IMR-90 (cell line): ENCODE data around the gene PEA15. TPM values are rescaled to one million over a fixed set of nuclear protein-coding genes. Genes with fewer than 3 reads are reported as not detected.

Experiments used
- ATAC-seq: fragments of 200-7000 bp; cut with Tn5 transposase; 2 replicates; pipeline ENCODE4 v1.9.1; 2020; ENCODE audit warnings: low read depth, mild to moderate bottlenecking, moderate library complexity
- BruUV-seq: library from RNA; stranded (reverse); fragments of 400-500 nt; replicated peaks from 2 replicates; lab custom pipeline; 2021; lab: Mats Ljungman, UMichigan
- CTCF ChIA-PET: fragments of 300-600 bp; formaldehyde crosslinking; extraction: SDS; loops from one replicate; lab custom pipeline; 2021; ENCODE audit warnings: antibody characterized with exemption; lab: Yijun Ruan, JAX
- POLR2A ChIA-PET: fragments of 300-600 bp; sonication (Branson Sonifier 250); formaldehyde crosslinking; loops from one replicate; lab custom pipeline; 2022; ENCODE audit warnings: antibody characterized with exemption; ENCODE audit not compliant: unreplicated experiment; lab: Charles Lee
- DNase-seq: peaks from one replicate; pipeline ENCODE4 v3.0.0; 2013
- H2AFZ ChIP-seq: replicated peaks from 2 replicates; pipeline ENCODE3; 2013; ENCODE audit warnings: low read length, mild to moderate bottlenecking; ENCODE audit not compliant: poor library complexity
- H2AK5ac ChIP-seq: 2 replicates; pipeline ENCODE4 v1.6.1; 2013; ENCODE audit warnings: low read depth, low read length, inconsistent platforms
- H2AK9ac ChIP-seq: replicated peaks from 2 replicates; pipeline ENCODE3; 2013; ENCODE audit warnings: mild to moderate bottlenecking, low read depth, low read length, moderate library complexity; ENCODE audit not compliant: poor library complexity
- H2BK120ac ChIP-seq: 2 replicates; pipeline ENCODE4 v1.6.1; 2013; ENCODE audit warnings: low read depth, low read length, inconsistent platforms
- H2BK15ac ChIP-seq: 3 replicates; pipeline ENCODE4 v1.6.1; 2013; ENCODE audit warnings: low read depth, low read length, inconsistent platforms
- H2BK20ac ChIP-seq: 2 replicates; pipeline ENCODE4 v1.6.1; 2013; ENCODE audit warnings: low read depth, mild to moderate bottlenecking, inconsistent platforms, low read length, moderate library complexity
- H2BK5ac ChIP-seq: 2 replicates; pipeline ENCODE4 v1.6.1; 2013; ENCODE audit warnings: mild to moderate bottlenecking, low read depth, low read length, inconsistent platforms; ENCODE audit not compliant: poor library complexity, severe bottlenecking
- H3K14ac ChIP-seq: replicated peaks from 2 replicates; pipeline ENCODE4 v1.6.1; 2013; ENCODE audit warnings: low read depth, low read length, inconsistent platforms
- H3K18ac ChIP-seq: 2 replicates; pipeline ENCODE4 v1.6.1; 2013; ENCODE audit warnings: low read depth, low read length, control low read depth
- H3K23ac ChIP-seq: 2 replicates; pipeline ENCODE4 v1.6.1; 2013; ENCODE audit warnings: low read depth, low read length, inconsistent platforms
- H3K27ac ChIP-seq: 2 replicates; pipeline ENCODE4 v1.5.1; 2013; ENCODE audit warnings: mild to moderate bottlenecking, control low read depth, low read length; ENCODE audit not compliant: insufficient read depth
- H3K27me3 ChIP-seq: 2 replicates; pipeline ENCODE4 v1.6.1; 2013; ENCODE audit warnings: low read length; ENCODE audit not compliant: control insufficient read depth, insufficient read depth
- H3K36me3 ChIP-seq: 2 replicates; pipeline ENCODE4 v1.6.1; 2013; ENCODE audit warnings: low read length, mixed read lengths; ENCODE audit not compliant: control insufficient read depth, insufficient read depth
- H3K4ac ChIP-seq: 2 replicates; pipeline ENCODE4 v1.6.1; 2013; ENCODE audit warnings: low read depth, low read length, inconsistent platforms
- H3K4me1 ChIP-seq: 2 replicates; pipeline ENCODE4 v1.6.1; 2013; ENCODE audit warnings: low read length, mixed read lengths; ENCODE audit not compliant: control insufficient read depth, insufficient read depth
- H3K4me2 ChIP-seq: 2 replicates; pipeline ENCODE4 v1.6.1; 2013; ENCODE audit warnings: low read depth, mild to moderate bottlenecking, control low read depth, low read length, moderate library complexity
- H3K4me3 ChIP-seq: 2 replicates; pipeline ENCODE4 v1.5.1; 2013; ENCODE audit warnings: low read depth, mild to moderate bottlenecking, control low read depth, low read length, moderate library complexity; ENCODE audit not compliant: insufficient read depth
- H3K56ac ChIP-seq: 2 replicates; pipeline ENCODE4 v1.6.1; 2013; ENCODE audit warnings: low read length, inconsistent platforms; ENCODE audit not compliant: insufficient read depth; ENCODE audit errors: extremely low read depth
- H3K79me1 ChIP-seq, 2 experiments: 2 replicates each; pipeline ENCODE4 v1.6.1; 2013; ENCODE audit warnings: low read length in 2 of 2, inconsistent platforms in 1 of 2, low read depth in 1 of 2
- H3K9ac ChIP-seq: 2 replicates; pipeline ENCODE4 v1.6.1; 2013; ENCODE audit warnings: low read depth, low read length, control low read depth
- H3K9me1 ChIP-seq: 2 replicates; pipeline ENCODE4 v1.6.1; 2013; ENCODE audit warnings: low read length, inconsistent platforms; ENCODE audit not compliant: insufficient read depth
- H3K9me3 ChIP-seq: 2 replicates; pipeline ENCODE4 v1.6.1; 2013; ENCODE audit warnings: low read length; ENCODE audit not compliant: control insufficient read depth, insufficient read depth
- H4K20me1 ChIP-seq: 2 replicates; pipeline ENCODE4 v1.6.1; 2013; ENCODE audit warnings: low read length, inconsistent platforms; ENCODE audit not compliant: insufficient read depth
- H4K5ac ChIP-seq: 2 replicates; pipeline ENCODE4 v1.6.1; 2013; ENCODE audit warnings: mild to moderate bottlenecking, low read depth, low read length, control low read depth
- H4K8ac ChIP-seq, 2 experiments: 2 replicates each; pipeline ENCODE4 v1.6.1; 2013; ENCODE audit warnings: low read depth in 2 of 2, low read length in 2 of 2, control low read depth in 1 of 2, inconsistent platforms in 1 of 2
- H4K91ac ChIP-seq: 2 replicates; pipeline ENCODE4 v1.6.1; 2013; ENCODE audit warnings: low read depth, low read length, inconsistent platforms; ENCODE audit not compliant: insufficient read depth
- BHLHE40 ChIP-seq: fragments of 150-350 bp; IDR thresholded peaks from 2 replicates; pipeline ENCODE4 v1.6.1; 2016; ENCODE audit warnings: mild to moderate bottlenecking, low read depth, low read length
- CHD1 ChIP-seq: IDR thresholded peaks from 2 replicates; pipeline ENCODE4 v1.6.1; 2012; ENCODE audit warnings: low read depth, low read length, improper control_type of control experiment
- FOS ChIP-seq: fragments of 150-350 bp; IDR thresholded peaks from 2 replicates; pipeline ENCODE4 v1.6.1; 2016; ENCODE audit warnings: low read depth, low read length
- MAFK ChIP-seq: IDR thresholded peaks from 2 replicates; pipeline ENCODE4 v1.6.1; 2012; ENCODE audit warnings: low read depth, low read length, improper control_type of control experiment
- MAZ ChIP-seq: IDR thresholded peaks from 2 replicates; pipeline ENCODE4 v1.6.1; 2012; ENCODE audit warnings: low read depth, mild to moderate bottlenecking, low read length, improper control_type of control experiment, moderate library complexity, borderline replicate concordance
- MXI1 ChIP-seq: IDR thresholded peaks from 2 replicates; pipeline ENCODE4 v1.6.1; 2012; ENCODE audit warnings: low read depth, mild to moderate bottlenecking, low read length, moderate library complexity, borderline replicate concordance
- NFE2L2 ChIP-seq: fragments of 150-350 bp; IDR thresholded peaks from 2 replicates; pipeline ENCODE4 v1.6.1; 2016; ENCODE audit warnings: low read depth, mild to moderate bottlenecking, low read length
- POLR2A ChIP-seq: IDR thresholded peaks from 2 replicates; pipeline ENCODE4 v1.6.1; 2012; ENCODE audit warnings: mild to moderate bottlenecking, low read depth, low read length
- RAD21 ChIP-seq: IDR thresholded peaks from 2 replicates; pipeline ENCODE4 v1.6.1; 2012; ENCODE audit warnings: low read length, improper control_type of control experiment
- SMC3 ChIP-seq: fragments of 150-350 bp; IDR thresholded peaks from 2 replicates; pipeline ENCODE4 v1.6.1; 2016; ENCODE audit warnings: low read depth, mild to moderate bottlenecking, antibody characterized with exemption, low read length, moderate library complexity
- USF2 ChIP-seq: fragments of 150-350 bp; IDR thresholded peaks from 2 replicates; pipeline ENCODE4 v1.6.1; 2017; ENCODE audit warnings: mild to moderate bottlenecking, antibody characterized with exemption, low read length, low read depth
- dilution Hi-C: fragments of 300-500 bp; cut with HindIII; formaldehyde crosslinking; loops from one replicate; pipeline ENCODE4 v1.14.3; 2018; ENCODE audit warnings: low sequenced_read_pairs; ENCODE audit not compliant: unreplicated experiment
- in situ Hi-C: fragments of 300-500 bp; cut with MboI; formaldehyde crosslinking; loops from 3 replicates; pipeline ENCODE4 v1.14.3; 2019; ENCODE audit warnings: low sequenced_read_pairs, inconsistent platforms, mixed read lengths
- intact Hi-C: fragments of 100-400 bp; cut with micrococcal nuclease; formaldehyde crosslinking; loops from 2 replicates; pipeline ENCODE4 v1.10.0; 2022
- polyA plus RNA-seq, 3 experiments: library from polyadenylated mRNA; depleted of rRNA; stranded (reverse); fragments of >200 nt; gene quantifications; 2 replicates each; pipeline ENCODE4 v1.2.3, GENCODE V29; 2012; ENCODE audit warnings: low replicate concordance in 1 of 3
- total RNA-seq: library from RNA; depleted of rRNA; stranded (reverse); fragments of >200 nt; gene quantifications from 2 replicates; pipeline ENCODE4 v1.2.3, GENCODE V29; 2012
- TF ChIP-seq, protein P1 (sequence below): conservative IDR thresholded peaks from 2 replicates; pipeline ENCODE4 v1.5.1; 2012; ENCODE audit warnings: mild to moderate bottlenecking, low read depth, low read length, improper control_type of control experiment

The PEA15 gene
- total and polyA plus RNA-seq, 2 of the 4 experiments (the other 2 are of a cell fraction): 296 to 754 TPM

GRCh38 chr1:160216301-160216700 is 11.1 kb downstream of the PEA15 start:
- Histone ChIP-seq H2AK5ac (no peak overlapping the region), H3K27ac (no peak overlapping the region), H3K9me3 (no peaks in the 10 kb centered on the region), H2BK20ac (no peak overlapping the region), H4K8ac (no peak overlapping the region), H3K56ac (no peak overlapping the region), H3K79me1 (peaks cover 17 to 54% of the 10 kb centered on the region in 2 experiments), H3K4me1 (peaks cover 21% of the 10 kb centered on the region), H4K5ac (no peak overlapping the region), H3K4me3 (no peak overlapping the region), H3K36me3 (peaks cover 73% of the 10 kb centered on the region), H3K4me2 (no peak overlapping the region), H2BK5ac (no peak overlapping the region), H4K20me1 (peaks cover 57% of the 10 kb centered on the region), H2AFZ (no peak overlapping the region), H3K18ac (no peak overlapping the region), H4K91ac (no peak overlapping the region), H3K9me1 (peaks cover 7% of the 10 kb centered on the region), H3K23ac (no peak overlapping the region), H2BK15ac (no peak overlapping the region), H3K14ac (no peak overlapping the region), H3K27me3 (no peaks in the 10 kb centered on the region), H2AK9ac (no peak overlapping the region), H2BK120ac (no peak overlapping the region), H3K9ac (no peak overlapping the region), H3K4ac (no peak overlapping the region)
- no peak for DNase-seq
- dilution Hi-C loops: loop anchor here (10.0 kb wide), 1 partner anchor 112 kb away; no protein-coding TSS in a partner anchor
- POLR2A ChIA-PET: no interaction called here
- no peak for TF ChIP-seq RAD21
- no peak for TF ChIP-seq FOS
- no peak for TF ChIP-seq USF2
- no peak for TF ChIP-seq POLR2A
- TF ChIP-seq BHLHE40: no peak
- TF ChIP-seq NFE2L2: no peak
- TF ChIP-seq, protein P1, sequence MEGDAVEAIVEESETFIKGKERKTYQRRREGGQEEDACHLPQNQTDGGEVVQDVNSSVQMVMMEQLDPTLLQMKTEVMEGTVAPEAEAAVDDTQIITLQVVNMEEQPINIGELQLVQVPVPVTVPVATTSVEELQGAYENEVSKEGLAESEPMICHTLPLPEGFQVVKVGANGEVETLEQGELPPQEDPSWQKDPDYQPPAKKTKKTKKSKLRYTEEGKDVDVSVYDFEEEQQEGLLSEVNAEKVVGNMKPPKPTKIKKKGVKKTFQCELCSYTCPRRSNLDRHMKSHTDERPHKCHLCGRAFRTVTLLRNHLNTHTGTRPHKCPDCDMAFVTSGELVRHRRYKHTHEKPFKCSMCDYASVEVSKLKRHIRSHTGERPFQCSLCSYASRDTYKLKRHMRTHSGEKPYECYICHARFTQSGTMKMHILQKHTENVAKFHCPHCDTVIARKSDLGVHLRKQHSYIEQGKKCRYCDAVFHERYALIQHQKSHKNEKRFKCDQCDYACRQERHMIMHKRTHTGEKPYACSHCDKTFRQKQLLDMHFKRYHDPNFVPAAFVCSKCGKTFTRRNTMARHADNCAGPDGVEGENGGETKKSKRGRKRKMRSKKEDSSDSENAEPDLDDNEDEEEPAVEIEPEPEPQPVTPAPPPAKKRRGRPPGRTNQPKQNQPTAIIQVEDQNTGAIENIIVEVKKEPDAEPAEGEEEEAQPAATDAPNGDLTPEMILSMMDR: no peak
- no peak for TF ChIP-seq CHD1
- TF ChIP-seq MXI1: no peak
- TF ChIP-seq MAZ: no peak
- TF ChIP-seq MAFK: no peak
- no peak for TF ChIP-seq SMC3
- CTCF ChIA-PET: interaction anchor here (0.8 kb wide), 1 partner anchor 23 kb away, joined by 4 read pairs; no protein-coding TSS in a partner anchor
- in situ Hi-C loops: no loop called here
- intact Hi-C loops: loop anchor here (10.0 kb wide), 1 partner anchor 292 kb away; the partner anchor contains the start of gene TAGLN2
- BruUV-seq: no TSS peak
- ATAC-seq: no peak
